PFSK-1 (cell line): Measurements from ENCODE around the gene MAP3K21.

Experiments
- FOXP2 ChIP-seq: optimal IDR thresholded peaks from 2 replicates; pipeline ENCODE3; 2011; ENCODE audit warnings: borderline replicate concordance, control low read depth, inconsistent platforms; ENCODE audit not compliant: insufficient read depth; ENCODE audit errors: extremely low read length, extremely low read depth
- POLR2AphosphoS5 ChIP-seq: IDR thresholded peaks from 2 replicates; pipeline ENCODE4 v1.6.1; 2012; ENCODE audit warnings: low read depth, mild to moderate bottlenecking, control low read depth, low read length, moderate library complexity
- SIN3A ChIP-seq: IDR thresholded peaks from 2 replicates; pipeline ENCODE4 v1.6.1; 2012; ENCODE audit warnings: mild to moderate bottlenecking, low read length, moderate library complexity, borderline replicate concordance; ENCODE audit not compliant: insufficient read depth
- TAF1 ChIP-seq: IDR thresholded peaks from 2 replicates; pipeline ENCODE4 v1.6.1; 2012; ENCODE audit warnings: low read length, control low read depth, borderline replicate concordance; ENCODE audit not compliant: insufficient read depth
- TF ChIP-seq, protein P1 (sequence below), 2 experiments: IDR thresholded peaks; 2 replicates each; pipeline versions ENCODE4 v1.6.1 to v1.8.0; 2011 to 2012; ENCODE audit warnings: low read depth in 2 of 2, low read length in 2 of 2, control low read depth in 1 of 2, inconsistent platforms in 1 of 2, mild to moderate bottlenecking in 1 of 2, moderate library complexity in 1 of 2; ENCODE audit not compliant: insufficient read depth in 1 of 2

Gene MAP3K21

DNA sequence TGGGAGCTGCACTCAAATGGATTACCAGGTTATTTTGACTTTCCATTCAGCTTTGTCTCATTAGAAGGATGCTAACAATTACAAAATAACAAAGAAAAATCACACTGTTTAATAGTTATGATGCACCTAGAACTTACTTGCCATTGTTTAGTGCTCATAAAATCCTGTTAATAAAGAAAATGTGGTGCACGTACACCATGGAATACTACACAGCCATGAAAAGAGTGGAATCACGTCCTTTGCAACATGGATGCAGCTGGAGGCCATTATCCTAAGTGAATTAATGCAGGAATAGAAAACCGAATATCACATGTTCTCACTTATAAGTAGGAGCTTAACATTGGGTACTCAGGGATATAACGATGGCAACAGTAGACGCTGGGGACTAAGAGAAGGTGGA, 19.8 kb downstream of the MAP3K21 start:
- TF ChIP-seq FOXP2 (no peak), POLR2AphosphoS5 (no peak), TAF1 (no peak), SIN3A (no peak)
- TF ChIP-seq, protein P1, sequence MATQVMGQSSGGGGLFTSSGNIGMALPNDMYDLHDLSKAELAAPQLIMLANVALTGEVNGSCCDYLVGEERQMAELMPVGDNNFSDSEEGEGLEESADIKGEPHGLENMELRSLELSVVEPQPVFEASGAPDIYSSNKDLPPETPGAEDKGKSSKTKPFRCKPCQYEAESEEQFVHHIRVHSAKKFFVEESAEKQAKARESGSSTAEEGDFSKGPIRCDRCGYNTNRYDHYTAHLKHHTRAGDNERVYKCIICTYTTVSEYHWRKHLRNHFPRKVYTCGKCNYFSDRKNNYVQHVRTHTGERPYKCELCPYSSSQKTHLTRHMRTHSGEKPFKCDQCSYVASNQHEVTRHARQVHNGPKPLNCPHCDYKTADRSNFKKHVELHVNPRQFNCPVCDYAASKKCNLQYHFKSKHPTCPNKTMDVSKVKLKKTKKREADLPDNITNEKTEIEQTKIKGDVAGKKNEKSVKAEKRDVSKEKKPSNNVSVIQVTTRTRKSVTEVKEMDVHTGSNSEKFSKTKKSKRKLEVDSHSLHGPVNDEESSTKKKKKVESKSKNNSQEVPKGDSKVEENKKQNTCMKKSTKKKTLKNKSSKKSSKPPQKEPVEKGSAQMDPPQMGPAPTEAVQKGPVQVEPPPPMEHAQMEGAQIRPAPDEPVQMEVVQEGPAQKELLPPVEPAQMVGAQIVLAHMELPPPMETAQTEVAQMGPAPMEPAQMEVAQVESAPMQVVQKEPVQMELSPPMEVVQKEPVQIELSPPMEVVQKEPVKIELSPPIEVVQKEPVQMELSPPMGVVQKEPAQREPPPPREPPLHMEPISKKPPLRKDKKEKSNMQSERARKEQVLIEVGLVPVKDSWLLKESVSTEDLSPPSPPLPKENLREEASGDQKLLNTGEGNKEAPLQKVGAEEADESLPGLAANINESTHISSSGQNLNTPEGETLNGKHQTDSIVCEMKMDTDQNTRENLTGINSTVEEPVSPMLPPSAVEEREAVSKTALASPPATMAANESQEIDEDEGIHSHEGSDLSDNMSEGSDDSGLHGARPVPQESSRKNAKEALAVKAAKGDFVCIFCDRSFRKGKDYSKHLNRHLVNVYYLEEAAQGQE (IDR thresholded peaks at IDR 0.05; ENCODE audit: insufficient read depth in 1 of 2, low read depth in 2 of 2, low read length in 2 of 2) = no peak

DNA sequence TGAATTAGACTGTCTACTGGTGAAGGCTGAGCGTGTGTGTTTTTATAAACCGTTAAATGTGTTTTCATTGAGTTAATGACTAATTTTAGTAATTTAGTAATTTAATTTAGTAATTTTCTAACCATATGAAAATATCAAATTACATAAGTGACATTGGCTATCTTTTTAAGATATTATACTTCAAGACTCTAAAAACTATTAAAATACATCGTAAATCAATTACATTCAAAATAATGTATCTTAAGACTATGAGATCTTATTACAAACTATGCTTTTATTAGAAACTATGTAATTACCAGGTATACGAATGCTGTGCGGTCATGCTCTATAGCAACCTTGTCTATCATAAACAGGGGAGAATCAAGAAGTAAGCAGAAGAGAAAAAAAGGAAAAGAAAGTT, 21.6 kb downstream of the MAP3K21 start:
- no peak for TF ChIP-seq TAF1
- TF ChIP-seq SIN3A = no peak
- TF ChIP-seq, protein P1 (IDR thresholded peaks at IDR 0.05; ENCODE audit: insufficient read depth in 1 of 2, low read depth in 2 of 2, low read length in 2 of 2) = no peak
- TF ChIP-seq POLR2AphosphoS5 = no peak
- no peak for TF ChIP-seq FOXP2

DNA sequence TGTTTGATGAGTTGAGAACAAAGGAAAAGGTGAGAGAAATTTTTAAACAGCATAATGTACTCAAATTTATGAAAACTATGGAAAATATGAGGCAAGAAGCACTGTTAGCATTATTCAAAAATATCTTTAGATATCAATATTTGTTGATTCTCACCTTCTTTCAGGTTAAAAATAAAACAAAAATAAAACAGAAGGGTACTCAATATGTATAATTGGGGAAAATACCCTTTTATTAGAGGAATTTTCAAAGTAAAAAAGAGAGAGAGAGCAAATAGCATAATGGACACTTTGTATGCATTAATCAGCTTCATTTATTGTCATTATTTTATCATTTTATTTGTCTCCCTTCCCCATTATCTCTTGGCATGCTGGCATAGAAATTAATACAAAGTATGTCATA, 27.5 kb downstream of the MAP3K21 start:
- TF ChIP-seq SIN3A (no peak), POLR2AphosphoS5 (no peak), FOXP2 (no peak), TAF1 (no peak)
- TF ChIP-seq, protein P1 (IDR thresholded peaks at IDR 0.05; ENCODE audit: insufficient read depth in 1 of 2, low read depth in 2 of 2, low read length in 2 of 2) = no peak

DNA sequence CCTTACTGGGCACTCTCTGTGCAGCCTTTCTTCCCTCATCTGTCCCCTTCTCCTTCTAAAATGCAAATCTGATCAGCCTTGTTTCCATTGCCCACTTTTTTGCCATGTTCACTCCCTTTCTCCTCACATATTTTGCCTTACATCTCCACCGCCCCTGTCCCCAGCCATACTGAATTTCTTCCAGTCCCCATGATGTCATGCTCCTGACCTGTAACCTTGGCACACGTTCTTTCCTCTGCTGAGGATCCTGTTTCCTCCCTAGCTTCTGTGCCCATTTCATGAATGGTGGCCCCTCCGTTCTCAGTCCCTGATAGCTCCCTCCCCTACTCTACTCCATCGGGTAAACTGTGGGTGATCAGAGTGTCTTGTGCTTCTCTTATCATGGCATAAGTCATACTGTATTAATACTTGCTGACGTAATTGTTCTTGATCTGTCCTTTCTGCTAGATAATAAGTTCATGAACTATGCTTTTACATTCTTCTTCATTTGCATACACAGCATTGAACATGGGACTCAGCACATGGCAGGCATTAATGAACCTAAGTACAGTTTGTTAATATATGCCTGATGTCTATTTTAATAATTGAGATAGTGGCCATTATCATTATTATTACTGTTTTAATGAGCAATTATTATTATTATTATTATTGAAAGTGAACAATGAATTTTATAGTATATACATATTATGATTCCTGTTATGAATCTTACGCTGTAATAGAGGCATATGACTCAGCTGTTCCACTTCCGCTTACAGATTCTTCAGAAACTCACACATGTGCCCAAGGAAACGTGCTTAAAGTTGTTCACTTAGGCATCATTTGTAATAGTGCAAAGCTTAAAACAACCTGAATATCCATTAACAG, 28.5 kb downstream of the MAP3K21 start:
- no peak for TF ChIP-seq POLR2AphosphoS5
- TF ChIP-seq FOXP2 = no peak
- TF ChIP-seq TAF1 = no peak
- TF ChIP-seq SIN3A = no peak
- TF ChIP-seq, protein P1 (IDR thresholded peaks at IDR 0.05; ENCODE audit: insufficient read depth in 1 of 2, low read depth in 2 of 2, low read length in 2 of 2) = no peak

DNA sequence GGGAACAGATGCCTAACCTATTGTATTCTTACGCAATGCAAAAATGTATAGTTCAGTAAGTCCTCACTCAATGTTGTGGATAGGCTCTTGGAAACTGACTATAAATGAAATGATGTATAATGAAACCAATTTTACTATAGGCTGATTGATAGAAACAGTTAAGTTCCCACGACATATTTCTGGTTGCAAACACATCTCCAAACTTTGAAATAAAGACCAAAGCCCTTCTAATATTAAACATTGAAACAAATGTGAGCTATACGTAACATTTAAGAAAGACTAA, 29.1 kb downstream of the MAP3K21 start:
- TF ChIP-seq, protein P1 (IDR thresholded peaks at IDR 0.05; ENCODE audit: insufficient read depth in 1 of 2, low read depth in 2 of 2, low read length in 2 of 2) = no peak
- TF ChIP-seq SIN3A = no peak
- no peak for TF ChIP-seq POLR2AphosphoS5
- no peak for TF ChIP-seq FOXP2
- no peak for TF ChIP-seq TAF1
